Stimulated activated memory B cell treated with anti-CD40 and anti-IgM and Interleukin-4, amounts not matched to agents 10 μg/mL and 1 μg/mL and 100 μg/mL, for 72 hours (primary cell): ENCODE data around the gene HAUS3.

Experiments used
- ATAC-seq: fragments of 150-1000 bp; cut with Tn5 transposase; 2 replicates; pipeline ENCODE4 v1.10.0; 2021
- H3K27ac Mint-ChIP-seq: one replicate; pipeline ENCODE4 v1.8.0; 2022; ENCODE audit warnings: mild to moderate bottlenecking, mixed read lengths
- H3K27me3 Mint-ChIP-seq: one replicate; pipeline ENCODE4 v1.8.0; 2022; ENCODE audit warnings: mixed read lengths
- H3K36me3 Mint-ChIP-seq: one replicate; pipeline ENCODE4 v1.8.0; 2022; ENCODE audit warnings: mixed read lengths
- H3K4me1 Mint-ChIP-seq: one replicate; pipeline ENCODE4 v1.8.0; 2022; ENCODE audit warnings: mixed read lengths
- H3K4me3 Mint-ChIP-seq: one replicate; pipeline ENCODE4 v1.8.0; 2022; ENCODE audit warnings: mild to moderate bottlenecking, moderate library complexity, mixed read lengths
- H3K9me3 Mint-ChIP-seq: one replicate; pipeline ENCODE4 v1.8.0; 2022; ENCODE audit warnings: mixed read lengths

HAUS3 gene

GRCh38 chr4:2182994-2183393, 58.9 kb downstream of the HAUS3 start:
- ATAC-seq, result no peak

GRCh38 chr4:2180410-2180809, 61.5 kb downstream of the HAUS3 start:
- Mint-ChIP-seq H3K36me3 (peaks cover 29% of the 10 kb centered on the region), H3K4me1 (no peaks in the 10 kb centered on the region), H3K9me3 (peaks cover 9% of the 10 kb centered on the region), H3K4me3 (no peak overlapping the region), H3K27ac (no peak overlapping the region), H3K27me3 (no peaks in the 10 kb centered on the region)
- ATAC-seq, result no peak

More at GRCh38 chr4:2182994-2183393, 58.9 kb downstream of the HAUS3 start:
- Mint-ChIP-seq H3K9me3 (peaks cover 18% of the 10 kb centered on the region), H3K27me3 (no peaks in the 10 kb centered on the region), H3K27ac (no peak overlapping the region), H3K36me3 (peaks cover 54% of the 10 kb centered on the region), H3K4me1 (no peaks in the 10 kb centered on the region), H3K4me3 (no peak overlapping the region)

- no peak overlapping the region for H3K27ac Mint-ChIP-seq
- H3K27me3 Mint-ChIP-seq, result no peaks in the 10 kb centered on the region
- peaks cover 6% of the 10 kb centered on the region for H3K9me3 Mint-ChIP-seq
- no peak for ATAC-seq
- peaks cover 23% of the 10 kb centered on the region for H3K36me3 Mint-ChIP-seq
- H3K4me1 Mint-ChIP-seq, result no peaks in the 10 kb centered on the region
- H3K4me3 Mint-ChIP-seq, result no peak overlapping the region
Observed at GRCh38 chr4:2179717-2180116, 62.2 kb downstream of the HAUS3 start.

- no peaks in the 10 kb centered on the region for H3K4me1 Mint-ChIP-seq
- H3K36me3 Mint-ChIP-seq, result peaks cover 23% of the 10 kb centered on the region
- H3K27ac Mint-ChIP-seq, result no peak overlapping the region
- no peak for ATAC-seq
- no peak overlapping the region for H3K4me3 Mint-ChIP-seq
- H3K9me3 Mint-ChIP-seq, result peaks cover 6% of the 10 kb centered on the region
- no peaks in the 10 kb centered on the region for H3K27me3 Mint-ChIP-seq
Observed at GRCh38 chr4:2178986-2179385, 62.9 kb downstream of the HAUS3 start.
